ENCODE data around the gene MINK1.

MINK1 gene

GRCh38 chr17:4933646-4934045 lies 100.5 kb downstream of the MINK1 start:
- no peak for DNase-seq (ENCODE audit: low read depth in 2 of 2)

GRCh38 chr17:4934173-4934979 lies 101.2 kb downstream of the MINK1 start:
- DNase-seq (ENCODE audit: low read depth in 2 of 2): no peak

GRCh38 chr17:4935650-4936049 lies 102.5 kb downstream of the MINK1 start:
- DNase-seq (ENCODE audit: low read depth in 2 of 2): no peak

- no peak for DNase-seq (ENCODE audit: low read depth in 2 of 2)
Measured at GRCh38 chr17:4936436-4936835, 103.3 kb downstream of the MINK1 start.

GRCh38 chr17:4937553-4937952 lies 104.4 kb downstream of the MINK1 start:
- no peak for DNase-seq (ENCODE audit: low read depth in 2 of 2)

GRCh38 chr17:4938069-4938491 lies 104.9 kb downstream of the MINK1 start:
- DNase-seq (ENCODE audit: low read depth in 2 of 2): no peak

GRCh38 chr17:4938688-4939545 lies 105.8 kb downstream of the MINK1 start:
- DNase-seq (ENCODE audit: low read depth in 2 of 2): no peak

GRCh38 chr17:4939546-4939795 lies 106.3 kb downstream of the MINK1 start:
- DNase-seq (ENCODE audit: low read depth in 2 of 2): no peak

- peak; percentile 87 to 94 for DNase-seq (ENCODE audit: low read depth in 2 of 2)
Measured at GRCh38 chr17:4939796-4940554, 106.8 kb downstream of the MINK1 start, which contains the start of the genes RNF167 and SLC25A11. Gene RNF167, plus strand, starts transcription at chr17:4940268. Its CDS starts 642 bp downstream, at chr17:4940910. Gene SLC25A11, minus strand, starts transcription at chr17:4940046. Its CDS starts 136 bp downstream, at chr17:4939910.

GRCh38 chr17:4940555-4941318 lies 107.6 kb downstream of the MINK1 start:
- DNase-seq (ENCODE audit: low read depth in 2 of 2): peak in 1 of 2 donors; percentile 24

GRCh38 chr17:4941319-4941610 lies 108.1 kb downstream of the MINK1 start:
- DNase-seq (ENCODE audit: low read depth in 2 of 2): no peak

GRCh38 chr17:4942760-4943508 lies 109.8 kb downstream of the MINK1 start:
- DNase-seq (ENCODE audit: low read depth in 2 of 2): no peak

- no peak for DNase-seq (ENCODE audit: low read depth in 2 of 2)
Measured at GRCh38 chr17:4944163-4944553, 111.0 kb downstream of the MINK1 start.

GRCh38 chr17:4944554-4945175 lies 111.5 kb downstream of the MINK1 start:
- no peak for DNase-seq (ENCODE audit: low read depth in 2 of 2)

- DNase-seq (ENCODE audit: low read depth in 2 of 2): peak; percentile 72 to 77
Measured at GRCh38 chr17:4945176-4945943, 112.2 kb downstream of the MINK1 start.

GRCh38 chr17:4945944-4946280 lies 112.8 kb downstream of the MINK1 start:
- no peak for DNase-seq (ENCODE audit: low read depth in 2 of 2)

GRCh38 chr17:4946312-4946976 lies 113.3 kb downstream of the MINK1 start:
- no peak for DNase-seq (ENCODE audit: low read depth in 2 of 2)

GRCh38 chr17:4947010-4947410 lies 113.9 kb downstream of the MINK1 start:
- no peak for DNase-seq (ENCODE audit: low read depth in 2 of 2)

Measured in stimulated activated CD4-positive, alpha-beta T cell treated with anti-CD3 and anti-CD28 coated beads, Interleukin-1b, Interleukin-23, amount 100 ng/mL, for 4 hours (primary cell).